AG04450 (cell line): ENCODE results near the gene OBSL1. TPM values are rescaled to one million over a fixed set of nuclear protein-coding genes. Genes with fewer than 3 reads are reported as not detected.

Experiments used
- CTCF ChIA-PET: fragments of 300-600, 350-600 bp; formaldehyde crosslinking; extraction: SDS; loops from one replicate; lab custom pipeline; 2022; ENCODE audit warnings: antibody characterized with exemption, inconsistent platforms; lab: Charles Lee
- POLR2A ChIA-PET: fragments of 350-600 bp; formaldehyde crosslinking; extraction: SDS; loops from one replicate; lab custom pipeline; 2021; ENCODE audit warnings: antibody characterized with exemption, inconsistent platforms; lab: Yijun Ruan, JAX
- DNase-seq: peaks from one replicate; pipeline ENCODE4 v3.0.0-alpha.2; 2011; ENCODE audit warnings: low read depth, low spot score
- H3K27ac ChIP-seq: one replicate; pipeline ENCODE4 v1.5.1; 2012; ENCODE audit warnings: low read depth, low read length, control low read depth
- H3K27me3 ChIP-seq: one replicate; pipeline ENCODE4 v1.6.0; 2012; ENCODE audit warnings: low read length; ENCODE audit not compliant: control insufficient read depth, insufficient read depth
- H3K4me3 ChIP-seq: 2 replicates; pipeline ENCODE4 v1.5.1; 2011; ENCODE audit warnings: mild to moderate bottlenecking, low read depth, low read length, control low read depth
- H3K9me3 ChIP-seq: 2 replicates; pipeline ENCODE4 v1.5.1; 2012; ENCODE audit warnings: low read length; ENCODE audit not compliant: control insufficient read depth, insufficient read depth
- polyA plus RNA-seq: library from polyadenylated mRNA; depleted of rRNA; stranded (reverse); fragments of >200 nt; gene quantifications from 2 replicates; pipeline ENCODE4 v1.2.3, GENCODE V29; 2011
- TF ChIP-seq, protein P1 (sequence below): IDR thresholded peaks from 2 replicates; pipeline ENCODE4 v1.5.1; 2011; ENCODE audit warnings: low read depth, low read length, control low read depth, inconsistent platforms

The OBSL1 gene
- polyA plus RNA-seq, 1 experiment, result 35.5 TPM

DNA sequence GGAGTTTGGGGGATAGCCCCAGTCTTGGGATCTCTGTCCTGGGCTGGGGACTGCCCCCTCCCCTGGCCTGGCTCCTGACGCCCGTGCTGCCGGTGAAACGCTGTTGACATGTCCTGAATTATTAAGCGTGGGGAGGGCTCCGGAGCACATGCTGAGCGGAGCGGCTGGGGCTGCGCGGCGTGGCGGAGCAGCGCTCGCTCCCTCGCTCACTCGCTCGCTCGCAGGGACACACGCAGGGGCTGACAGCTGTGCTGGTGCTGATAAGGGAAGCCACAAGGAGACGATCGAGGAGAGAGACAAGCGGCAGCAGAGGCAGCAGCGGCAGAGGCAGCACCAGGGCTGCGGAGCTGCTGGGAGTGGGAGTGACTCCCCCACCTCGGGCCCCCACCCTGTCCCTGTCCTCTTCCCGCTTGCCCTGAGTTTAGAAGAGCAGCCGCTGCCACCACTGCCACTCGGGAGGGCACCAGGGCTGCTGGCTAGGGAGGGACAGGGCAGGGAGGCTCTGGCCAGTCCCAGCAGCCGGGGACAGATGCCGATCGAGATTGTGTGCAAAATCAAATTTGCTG is 57.1 kb downstream of the OBSL1 start, which contains the start of gene ASIC4:
Gene ASIC4, plus strand, starts transcription at position 287 of the 566 bp plus-strand sequence. Its CDS starts 243 bp downstream, at position 530.
- POLR2A ChIA-PET, result no interaction called here
- TF ChIP-seq, protein P1, sequence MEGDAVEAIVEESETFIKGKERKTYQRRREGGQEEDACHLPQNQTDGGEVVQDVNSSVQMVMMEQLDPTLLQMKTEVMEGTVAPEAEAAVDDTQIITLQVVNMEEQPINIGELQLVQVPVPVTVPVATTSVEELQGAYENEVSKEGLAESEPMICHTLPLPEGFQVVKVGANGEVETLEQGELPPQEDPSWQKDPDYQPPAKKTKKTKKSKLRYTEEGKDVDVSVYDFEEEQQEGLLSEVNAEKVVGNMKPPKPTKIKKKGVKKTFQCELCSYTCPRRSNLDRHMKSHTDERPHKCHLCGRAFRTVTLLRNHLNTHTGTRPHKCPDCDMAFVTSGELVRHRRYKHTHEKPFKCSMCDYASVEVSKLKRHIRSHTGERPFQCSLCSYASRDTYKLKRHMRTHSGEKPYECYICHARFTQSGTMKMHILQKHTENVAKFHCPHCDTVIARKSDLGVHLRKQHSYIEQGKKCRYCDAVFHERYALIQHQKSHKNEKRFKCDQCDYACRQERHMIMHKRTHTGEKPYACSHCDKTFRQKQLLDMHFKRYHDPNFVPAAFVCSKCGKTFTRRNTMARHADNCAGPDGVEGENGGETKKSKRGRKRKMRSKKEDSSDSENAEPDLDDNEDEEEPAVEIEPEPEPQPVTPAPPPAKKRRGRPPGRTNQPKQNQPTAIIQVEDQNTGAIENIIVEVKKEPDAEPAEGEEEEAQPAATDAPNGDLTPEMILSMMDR, result no peak
- peaks cover 76% of the 10 kb centered on the region for H3K27me3 ChIP-seq
- H3K4me3 ChIP-seq, result no peak within 1 kb of the TSS
- peaks cover 8% of the 10 kb centered on the region for H3K9me3 ChIP-seq
- H3K27ac ChIP-seq, result no peak within 1 kb of the TSS
- DNase-seq, result no peak
- CTCF ChIA-PET, result interaction anchor here (0.8 to 1.6 kb wide), 4 partner anchors 16 to 112 kb away, joined by 3 to 8 read pairs (median 4); no protein-coding TSS in a partner anchor

DNA sequence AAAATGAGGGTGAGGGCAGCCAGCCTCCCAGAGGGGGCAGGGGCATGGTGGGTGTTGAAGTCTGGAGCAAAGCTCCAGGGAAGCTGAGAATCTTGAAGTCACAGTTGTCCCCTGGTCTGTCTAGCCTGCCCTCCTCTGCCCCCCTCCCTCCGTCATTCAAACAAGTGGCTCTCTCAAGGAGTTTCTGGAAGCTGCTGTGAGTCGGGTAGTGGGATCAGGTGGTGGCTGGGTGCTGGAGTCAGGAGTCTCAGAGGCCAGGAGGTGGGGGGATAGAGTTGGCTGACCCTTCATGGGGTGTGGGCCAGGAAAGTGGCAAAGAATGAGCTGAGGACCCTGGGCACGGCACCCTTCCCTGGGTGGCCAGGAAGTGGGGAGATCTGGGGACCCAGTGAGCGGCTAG is 57.6 kb downstream of the OBSL1 start:
- Histone ChIP-seq H3K4me3 (no peak overlapping the region), H3K27ac (no peak overlapping the region), H3K9me3 (peaks cover 8% of the 10 kb centered on the region), H3K27me3 (peaks cover 76% of the 10 kb centered on the region)
- DNase-seq, result no peak
- POLR2A ChIA-PET, result no interaction called here
- CTCF ChIA-PET, result interaction anchor here (1.0 to 1.6 kb wide), 3 partner anchors 16 to 111 kb away, joined by 4 to 8 read pairs (median 5); no protein-coding TSS in a partner anchor
- TF ChIP-seq, protein P1, result no peak

DNA sequence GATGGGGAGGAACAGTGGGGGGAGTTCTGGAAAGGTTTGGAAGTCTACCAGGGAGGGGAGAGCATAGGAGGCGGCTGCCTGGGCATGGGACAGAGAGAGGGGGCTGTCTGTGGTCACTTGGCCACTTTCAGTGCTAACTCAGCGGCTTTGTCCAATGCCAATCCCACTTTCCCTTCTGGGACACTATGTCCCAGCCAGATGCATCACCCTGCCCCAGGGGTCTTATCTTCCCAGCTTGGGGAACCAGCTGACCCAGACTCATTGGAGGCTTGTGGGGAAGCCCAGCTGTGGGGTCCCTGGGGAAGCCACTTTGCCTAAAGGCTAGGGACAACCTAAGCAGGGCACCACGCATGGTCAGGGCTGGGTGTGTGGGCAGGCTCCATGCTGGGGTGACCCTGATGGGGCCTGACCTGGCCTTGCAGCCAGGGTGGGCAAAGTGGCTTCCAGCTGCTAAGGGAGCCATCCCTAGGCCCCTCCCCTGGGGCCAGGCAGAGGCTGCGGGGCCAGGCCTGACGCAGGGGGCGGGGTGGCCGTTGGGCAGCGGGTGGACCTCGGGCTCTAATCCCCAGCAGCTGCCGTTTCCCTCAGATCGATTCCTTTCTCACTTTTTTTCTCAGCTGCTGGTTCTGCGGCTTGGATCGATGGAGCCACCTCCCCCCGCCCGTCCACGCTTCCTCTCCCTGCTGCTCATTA is 58.7 kb downstream of the OBSL1 start:
- Histone ChIP-seq H3K4me3 (no peak overlapping the region), H3K9me3 (peaks cover 8% of the 10 kb centered on the region), H3K27ac (no peak overlapping the region), H3K27me3 (peaks cover 69% of the 10 kb centered on the region)
- no peak for DNase-seq
- POLR2A ChIA-PET, result no interaction called here
- TF ChIP-seq, protein P1, result no peak
- CTCF ChIA-PET, result interaction anchor here (0.9 to 4.1 kb wide), 4 partner anchors 17 to 111 kb away, joined by 3 to 33 read pairs (median 4); a partner anchor contains a TSS

DNA sequence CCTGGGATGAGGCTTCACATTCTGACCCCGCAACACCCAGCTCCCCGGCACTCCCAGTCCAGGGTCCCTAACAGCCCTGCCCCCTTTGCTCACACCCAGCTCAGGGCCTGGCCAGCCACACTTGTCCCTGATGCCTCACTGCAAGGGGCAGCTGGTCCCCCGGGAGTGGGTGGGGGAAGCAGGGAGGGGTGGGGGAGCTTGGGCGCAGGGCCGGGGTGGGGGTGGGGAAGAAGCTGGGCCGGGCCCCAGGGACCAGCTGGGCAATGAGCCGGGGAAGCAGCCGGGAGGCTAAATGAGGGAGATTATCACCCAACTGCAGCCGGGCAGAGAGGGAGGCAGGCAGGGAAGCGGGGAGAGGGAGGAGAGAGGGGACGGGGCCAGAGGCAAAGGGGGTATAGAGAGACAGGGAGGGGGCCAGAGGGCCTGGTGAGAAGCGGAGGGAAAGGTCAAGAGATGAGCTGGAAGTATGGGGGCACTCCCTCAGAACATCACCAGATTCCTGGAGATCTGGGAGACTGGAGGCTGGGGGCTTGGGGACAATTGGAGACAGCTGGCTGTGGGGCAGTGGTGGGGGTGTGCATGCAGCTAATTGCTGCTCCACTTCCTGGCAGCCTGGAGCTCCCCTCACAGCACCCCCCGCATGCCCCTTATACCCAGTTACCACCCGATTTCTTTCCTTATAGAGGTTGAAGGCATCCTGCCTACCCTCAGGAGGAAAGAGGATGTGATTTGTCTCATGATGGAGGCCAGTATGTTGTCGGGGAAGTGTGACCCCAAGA is 59.6 kb downstream of the OBSL1 start:
- H3K9me3 ChIP-seq, result peaks cover 8% of the 10 kb centered on the region
- TF ChIP-seq, protein P1, result no peak
- peaks cover 63% of the 10 kb centered on the region for H3K27me3 ChIP-seq
- DNase-seq, result no peak
- ChIA-PET CTCF (interaction anchor here (0.8 to 4.1 kb wide), 8 partner anchors 9 to 110 kb away, joined by 3 to 33 read pairs (median 6); partner anchors contain the start of gene GMPPA), POLR2A (interaction anchor here (0.6 to 1.1 kb wide), 5 partner anchors 9 to 115 kb away, joined by 3 to 8 read pairs (median 5); partner anchors contain the start of gene GMPPA)
- H3K4me3 ChIP-seq, result no peak overlapping the region
- no peak overlapping the region for H3K27ac ChIP-seq
